Measurements from ENCODE around the gene IRF2BP1. TPM values are rescaled to one million over a fixed set of nuclear protein-coding genes. Genes with fewer than 3 reads are reported as not detected.
A peak's percentile ranks its signal among the peaks of the same experiment; 100 is the strongest.

IRF2BP1 gene
- total RNA-seq, result 21.4 TPM
- long read RNA-seq, transcript IRF2BP1-201 (1 exons, 2,564 nt), result major isoform, 38 of 38 reads
- long read RNA-seq, partial matches to known transcripts, result 0 of 38 reads
- long read RNA-seq, other reads (novel, unspliced or antisense), result 0 of 38 reads

GRCh38 chr19:45885556-45886426 lies at the start of gene IRF2BP1:
Gene IRF2BP1 (minus strand): TSS chr19:45886141. CDS start chr19:45885774, 367 bp downstream.
- DNase-seq, result peak; percentile 97
- peak; percentile 85 to 89 for ATAC-seq
- peak within 1 kb of the TSS; percentile 92 for H3K4me3 ChIP-seq
- TF ChIP-seq CTCF (IDR thresholded peaks at IDR 0.05), result no peak
- H3K27ac ChIP-seq, result peak within 1 kb of the TSS; percentile 90
- no peaks in the 10 kb centered on the region for H3K9me3 ChIP-seq
- intact Hi-C loops (cut with DNase I), result no loop called here
- peaks cover 47% of the 10 kb centered on the region for H3K4me1 ChIP-seq
- H3K27me3 ChIP-seq (ENCODE audit: low read depth), result no peaks in the 10 kb centered on the region
- H3K36me3 ChIP-seq, result peaks cover 10% of the 10 kb centered on the region

- no peak for DNase-seq
- H3K27ac ChIP-seq, result no peak overlapping the region
- H3K36me3 ChIP-seq, result no peaks in the 10 kb centered on the region
- TF ChIP-seq CTCF (IDR thresholded peaks at IDR 0.05), result no peak
- no peaks in the 10 kb centered on the region for H3K4me1 ChIP-seq
- H3K4me3 ChIP-seq, result no peak overlapping the region
- intact Hi-C loops (cut with DNase I), result no loop called here
- no peak for ATAC-seq
- H3K27me3 ChIP-seq (ENCODE audit: low read depth), result peaks cover 39% of the 10 kb centered on the region
- H3K9me3 ChIP-seq, result no peaks in the 10 kb centered on the region
These were observed 49.3 kb upstream of the IRF2BP1 start for GRCh38 chr19:45935267-45935666.

- no peak overlapping the region for H3K4me3 ChIP-seq
- DNase-seq (no peak), ATAC-seq (no peak)
- TF ChIP-seq CTCF (IDR thresholded peaks at IDR 0.05), result no peak
- H3K27me3 ChIP-seq (ENCODE audit: low read depth), result peaks cover 37% of the 10 kb centered on the region
- intact Hi-C loops (cut with DNase I), result no loop called here
- no peaks in the 10 kb centered on the region for H3K4me1 ChIP-seq
- H3K27ac ChIP-seq, result no peak overlapping the region
- H3K9me3 ChIP-seq, result no peaks in the 10 kb centered on the region
- H3K36me3 ChIP-seq, result no peaks in the 10 kb centered on the region
These were observed 48.8 kb upstream of the IRF2BP1 start for GRCh38 chr19:45934551-45935230.

GRCh38 chr19:45933759-45934158 lies 47.8 kb upstream of the IRF2BP1 start:
- TF ChIP-seq CTCF (IDR thresholded peaks at IDR 0.05), result no peak
- Histone ChIP-seq H3K27me3 (ENCODE audit: low read depth) (peaks cover 31% of the 10 kb centered on the region), H3K36me3 (no peaks in the 10 kb centered on the region), H3K9me3 (no peaks in the 10 kb centered on the region), H3K4me3 (no peak overlapping the region), H3K4me1 (no peaks in the 10 kb centered on the region), H3K27ac (no peak overlapping the region)
- intact Hi-C loops (cut with DNase I), result no loop called here
- ATAC-seq (no peak), DNase-seq (no peak)

GRCh38 chr19:45931055-45931454 lies 45.1 kb upstream of the IRF2BP1 start:
- no peak for ATAC-seq
- no peak overlapping the region for H3K27ac ChIP-seq
- H3K4me3 ChIP-seq, result no peak overlapping the region
- no peak for TF ChIP-seq CTCF (IDR thresholded peaks at IDR 0.05)
- no peaks in the 10 kb centered on the region for H3K36me3 ChIP-seq
- H3K9me3 ChIP-seq, result no peaks in the 10 kb centered on the region
- intact Hi-C loops (cut with DNase I), result no loop called here
- H3K4me1 ChIP-seq, result peaks cover 5% of the 10 kb centered on the region
- DNase-seq, result no peak
- H3K27me3 ChIP-seq (ENCODE audit: low read depth), result peaks cover 15% of the 10 kb centered on the region
